GM18867 (cell line): Measurements from ENCODE around the gene HACD4.
"Not testable (repeated sequence)": the region's sequence is repeated elsewhere in the genome, so short reads cannot be mapped to it uniquely, and the experiment has no call there.

Experiments
- ATAC-seq: cut with Tn5 transposase; IDR thresholded peaks from one replicate; pipeline ENCODE4 v1.9.1; 2021; ENCODE audit warnings: mild to moderate bottlenecking, moderate library complexity; ENCODE audit not compliant: unreplicated experiment

The HACD4 gene

DNA sequence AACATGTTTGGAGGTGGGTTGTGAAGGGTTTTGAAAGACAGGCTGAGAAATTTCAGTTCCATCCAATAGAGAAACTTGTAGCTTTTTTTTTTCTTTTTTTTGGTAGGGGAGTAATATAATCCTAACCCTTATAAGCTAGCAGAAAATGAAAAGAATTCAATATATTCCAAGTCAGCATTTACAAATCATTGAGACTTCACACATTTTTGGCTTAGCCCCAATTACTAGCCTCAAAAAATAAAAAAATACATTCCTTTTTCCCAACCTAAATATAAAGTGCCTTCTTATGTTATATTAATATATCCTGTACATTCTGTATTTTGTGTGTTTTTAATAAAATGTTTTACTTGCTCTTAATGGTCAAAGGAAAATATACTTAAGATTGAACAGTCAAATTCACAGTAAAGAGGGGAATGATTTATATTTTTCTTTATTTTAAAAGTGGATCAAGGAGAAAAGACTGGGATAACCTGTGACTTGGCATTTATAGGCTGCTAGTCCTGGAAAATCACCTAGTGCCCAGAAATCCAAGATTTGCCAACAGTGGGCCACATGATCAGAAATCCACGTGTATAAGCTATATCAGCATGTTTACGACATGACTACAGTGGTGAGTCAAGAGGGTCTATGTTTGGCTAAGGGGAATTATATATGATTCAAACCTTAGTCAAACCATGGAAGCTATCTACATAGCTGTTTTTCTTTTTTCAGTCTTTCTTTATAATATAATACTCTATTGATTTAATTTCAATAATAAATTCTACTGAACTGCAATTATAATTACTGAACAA lies 14.5 kb downstream of the HACD4 start:
- no peak for ATAC-seq

DNA sequence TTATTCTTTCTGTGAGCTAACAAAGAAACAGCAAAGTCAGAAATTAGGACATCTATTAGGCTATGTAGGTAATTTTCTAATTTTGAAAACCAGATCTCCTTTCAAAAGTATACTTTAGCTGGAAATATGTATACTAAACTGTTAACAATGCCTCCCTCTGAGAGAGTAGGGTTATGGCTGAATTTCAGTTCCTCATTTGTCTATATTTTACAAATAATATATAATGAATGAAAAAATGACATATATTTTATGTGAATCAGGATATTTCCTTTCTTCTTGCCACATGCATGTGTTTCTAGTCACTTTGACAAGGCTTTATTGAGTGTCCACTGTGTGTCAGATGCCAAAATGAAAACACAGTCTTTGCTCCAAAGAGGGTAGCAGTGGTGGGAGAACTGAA lies 15.4 kb downstream of the HACD4 start:
- ATAC-seq: no peak

DNA sequence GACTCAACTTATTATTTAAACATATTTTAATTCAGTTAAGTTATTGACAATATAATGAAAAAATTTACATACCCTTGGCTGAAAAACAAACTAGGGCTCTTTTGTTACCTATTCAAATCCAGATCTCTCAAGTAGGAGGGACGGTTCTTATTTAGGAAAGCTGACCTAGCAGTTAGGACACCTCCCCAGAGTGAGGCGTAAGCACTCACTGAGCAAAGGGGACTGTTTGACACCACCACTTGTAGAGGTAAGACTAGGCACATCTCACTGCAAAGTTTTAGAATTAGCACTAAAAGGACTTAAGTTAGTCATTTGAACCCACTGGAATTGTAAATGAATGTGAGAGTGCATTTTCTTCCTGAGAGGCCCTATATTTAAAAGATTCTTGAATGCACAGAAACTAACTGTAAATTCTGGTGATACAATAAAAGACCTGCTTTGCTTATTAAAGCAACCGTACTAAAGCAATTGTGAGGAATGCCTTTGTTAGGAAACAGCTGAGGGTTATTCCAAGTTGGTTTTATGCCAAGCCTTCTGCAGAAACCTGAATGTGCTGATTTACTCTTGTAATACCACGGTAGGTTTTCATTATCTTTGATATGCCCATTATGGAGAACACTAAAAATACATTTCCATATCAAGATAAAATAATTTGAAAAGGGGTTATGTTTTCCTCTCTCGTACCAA lies 16.2 kb downstream of the HACD4 start:
- no peak for ATAC-seq

DNA sequence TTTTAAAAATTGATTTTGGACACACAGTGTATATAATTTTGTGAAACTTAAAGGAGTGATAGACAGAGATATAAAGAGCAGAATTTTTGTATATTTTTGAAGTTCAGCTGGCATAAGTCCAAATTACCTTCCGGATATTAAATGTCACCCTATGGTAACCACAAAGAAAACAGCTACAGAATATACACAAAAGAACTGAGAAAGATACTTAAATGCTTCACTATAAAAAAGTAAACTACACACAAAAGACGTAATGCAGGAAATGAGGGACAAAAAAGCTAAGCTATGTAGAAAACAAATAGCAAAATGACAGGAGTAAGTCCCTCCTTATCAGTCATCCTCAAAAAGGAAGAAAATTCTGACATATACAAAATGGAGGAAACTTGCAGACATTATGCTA lies 29.4 kb downstream of the HACD4 start:
- no peak for ATAC-seq

DNA sequence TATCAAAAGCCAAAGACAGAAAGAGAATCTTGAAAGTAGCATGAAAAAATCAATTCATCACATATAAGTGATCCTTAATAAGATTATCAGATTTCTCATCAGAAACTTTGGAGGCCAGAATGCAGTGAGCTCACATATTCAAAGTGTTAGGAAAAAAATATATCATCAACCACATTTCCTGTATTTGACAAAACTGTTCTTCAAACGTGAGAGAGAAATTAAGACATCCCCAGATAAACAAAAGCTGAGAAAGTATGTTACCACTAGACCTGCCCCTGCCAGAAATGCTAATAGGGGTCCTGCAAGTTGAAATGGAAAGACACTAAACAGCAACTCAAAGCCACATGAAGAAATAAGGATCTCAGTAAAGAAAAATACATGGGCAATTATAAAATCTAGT lies 29.9 kb downstream of the HACD4 start:
- no peak for ATAC-seq

DNA sequence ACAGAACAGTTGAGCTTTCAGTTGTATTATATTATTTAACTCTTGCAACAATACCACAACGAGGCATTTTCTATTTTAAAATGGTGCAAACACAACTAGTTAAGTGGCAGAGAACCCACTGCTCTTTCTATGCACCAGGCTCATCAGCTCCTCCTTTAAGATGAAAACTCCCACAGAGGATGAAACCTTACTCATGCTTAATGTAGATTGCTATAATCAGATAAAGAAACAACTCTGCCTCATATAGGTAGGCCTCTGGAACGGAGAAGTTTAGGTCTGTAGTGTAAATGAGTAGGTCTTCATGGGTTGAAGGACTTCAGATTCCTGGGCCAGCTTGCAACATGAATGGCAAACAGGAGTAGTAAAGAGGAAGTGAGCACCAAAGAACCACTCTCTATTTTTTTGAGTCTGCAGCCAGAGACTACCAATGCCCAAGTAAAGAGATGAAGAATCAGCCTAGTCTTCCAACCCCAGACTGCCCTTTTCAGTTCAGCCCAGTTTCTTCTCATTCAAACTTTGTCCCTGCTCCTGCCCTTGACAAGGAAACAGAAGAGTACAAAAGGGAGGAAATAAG lies 33.9 kb downstream of the HACD4 start:
- peak; percentile 75 for ATAC-seq

DNA sequence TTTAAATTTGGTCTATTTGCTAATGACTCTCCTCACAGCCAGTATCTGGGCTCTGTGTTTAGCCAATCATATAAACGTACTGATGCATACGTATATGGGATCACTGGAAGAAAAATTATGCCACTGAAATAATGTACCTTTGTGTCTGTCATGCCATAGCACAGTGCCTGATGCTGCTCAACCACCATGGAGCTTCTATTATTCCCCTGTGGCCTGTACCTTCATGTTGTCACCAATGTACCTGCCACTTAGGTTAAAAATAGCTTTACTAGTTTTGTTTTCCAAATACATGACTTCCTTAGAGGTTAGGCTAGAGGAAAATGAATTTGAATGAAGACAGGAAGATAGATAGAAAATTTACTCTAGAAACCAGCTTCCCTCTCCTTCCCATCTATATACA lies 34.6 kb downstream of the HACD4 start:
- ATAC-seq: peak; percentile 81

DNA sequence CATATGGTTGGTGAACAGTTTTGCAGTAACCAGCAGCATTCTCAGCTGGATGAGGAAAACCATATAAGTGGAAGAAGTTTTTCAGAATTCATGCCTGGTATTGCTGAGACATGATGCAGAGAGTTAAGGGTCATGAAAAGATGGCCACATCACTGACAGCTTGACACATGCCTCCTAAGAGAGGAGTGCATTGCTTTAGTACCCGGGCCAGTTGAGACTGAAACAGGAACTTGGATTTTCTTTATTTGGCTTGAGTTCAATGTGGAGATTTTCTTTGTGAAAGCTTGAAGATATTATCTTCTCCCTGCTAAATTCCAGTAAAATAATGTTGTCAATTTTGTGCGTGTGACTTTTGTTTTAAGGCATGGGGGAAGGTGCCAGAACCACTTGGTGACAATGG lies 35.8 kb downstream of the HACD4 start:
- ATAC-seq: no peak

DNA sequence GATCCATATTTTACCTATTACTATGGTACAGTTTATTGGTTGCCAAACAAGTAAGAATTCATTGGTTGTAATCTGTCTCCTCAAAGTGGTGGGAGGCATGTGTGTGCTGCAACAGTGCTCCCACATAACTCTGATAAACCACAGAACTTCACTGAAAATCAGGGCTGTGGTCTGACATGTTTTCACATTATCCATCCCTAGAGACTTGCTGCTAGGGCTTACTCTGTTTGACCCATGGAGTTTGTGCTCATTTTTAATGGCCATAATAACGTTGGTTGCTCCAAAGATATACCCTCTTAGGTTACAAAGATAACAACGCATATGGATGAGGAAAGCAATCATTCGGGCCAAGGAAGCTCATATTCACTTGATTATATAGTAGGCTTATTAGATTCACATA lies 37.0 kb downstream of the HACD4 start:
- ATAC-seq: no peak

DNA sequence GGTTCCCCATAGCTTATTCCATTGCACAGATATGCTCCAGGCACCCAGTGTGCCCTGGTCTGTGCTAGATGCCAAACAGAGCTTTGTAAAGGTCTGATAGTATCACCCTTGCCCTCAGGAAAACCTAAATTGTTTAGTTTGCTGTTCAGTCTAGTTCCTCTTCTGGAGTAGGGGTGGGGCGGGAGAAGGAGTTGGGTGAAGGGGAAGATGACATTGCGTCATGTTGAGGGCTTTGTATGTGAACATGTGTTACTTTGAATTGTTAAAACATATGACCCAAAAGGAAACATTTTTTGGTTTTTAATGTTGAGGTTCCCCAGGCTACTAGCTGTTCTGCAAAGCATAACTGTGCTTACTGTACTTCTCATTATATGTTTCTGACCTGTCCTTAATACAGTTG lies 40.6 kb downstream of the HACD4 start:
- no peak for ATAC-seq

DNA sequence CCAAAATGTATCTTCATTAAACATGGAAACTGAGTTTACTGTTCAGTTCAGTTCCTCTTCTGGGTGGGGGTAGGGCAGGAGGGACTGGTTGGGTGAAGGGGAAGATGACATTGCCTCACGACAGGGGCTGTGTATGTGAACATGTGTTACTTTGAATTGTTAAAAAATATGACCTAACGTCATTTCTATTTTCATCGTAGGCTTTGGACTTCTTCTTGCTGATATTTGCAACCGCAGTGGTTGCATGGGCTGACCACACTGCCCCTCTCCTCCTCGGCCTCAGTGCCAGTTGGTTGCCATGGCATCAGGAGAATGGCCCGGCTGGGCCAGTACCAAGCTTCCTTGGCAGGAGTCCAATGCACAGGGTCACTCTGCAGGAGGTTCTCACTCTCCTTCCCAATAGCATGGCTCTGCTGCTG lies 41.5 kb downstream of the HACD4 start:
- no peak for ATAC-seq

DNA sequence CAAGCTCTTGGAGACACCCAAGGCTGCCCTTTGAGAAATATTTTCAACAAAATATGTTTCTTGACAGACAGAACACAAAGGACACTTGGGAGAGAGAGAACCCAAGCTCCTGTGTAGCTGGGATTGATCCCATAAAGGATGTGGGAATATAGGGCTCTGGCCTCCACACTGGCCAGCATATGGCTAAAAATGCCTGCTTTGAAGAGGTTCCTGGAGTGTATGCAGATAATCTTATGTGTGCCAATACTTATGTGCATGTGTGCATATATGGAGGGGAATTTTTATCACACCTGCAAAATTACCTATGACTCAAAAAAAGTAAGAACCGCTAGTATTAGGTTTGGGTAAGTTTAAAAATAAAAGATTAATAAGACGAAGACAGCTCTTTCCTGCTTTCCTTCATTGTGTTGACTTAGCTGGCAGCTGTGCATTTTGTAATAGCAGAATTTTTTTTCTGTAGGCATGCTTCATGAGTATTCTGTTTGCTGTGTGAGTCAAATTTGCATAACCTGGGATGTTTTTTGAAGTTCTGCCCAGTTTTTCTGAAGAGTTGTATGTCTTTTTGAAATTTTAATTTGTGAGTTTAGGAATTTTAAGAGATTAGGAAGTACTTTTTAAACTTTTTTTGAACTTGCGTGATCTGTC lies 42.6 kb downstream of the HACD4 start:
- ATAC-seq: no peak

DNA sequence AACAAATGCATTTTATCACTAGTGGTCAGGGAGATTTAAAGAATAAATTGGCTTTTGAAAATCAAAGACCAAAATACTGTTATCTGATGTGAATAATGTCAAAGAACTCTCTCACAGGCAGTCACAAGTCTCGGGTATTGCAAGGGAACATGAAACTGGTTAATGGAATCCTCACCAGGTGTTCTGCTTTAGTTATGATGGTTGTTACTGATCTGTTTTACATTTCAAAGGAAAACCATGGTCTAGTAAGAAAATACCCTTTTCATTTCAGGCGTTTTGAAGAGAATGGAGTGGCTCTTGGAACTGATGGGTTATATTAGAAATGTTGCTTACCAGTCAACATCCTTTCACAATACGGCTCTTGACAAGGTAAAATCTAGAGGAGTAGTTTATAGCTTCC lies 43.4 kb downstream of the HACD4 start:
- ATAC-seq: no peak

DNA sequence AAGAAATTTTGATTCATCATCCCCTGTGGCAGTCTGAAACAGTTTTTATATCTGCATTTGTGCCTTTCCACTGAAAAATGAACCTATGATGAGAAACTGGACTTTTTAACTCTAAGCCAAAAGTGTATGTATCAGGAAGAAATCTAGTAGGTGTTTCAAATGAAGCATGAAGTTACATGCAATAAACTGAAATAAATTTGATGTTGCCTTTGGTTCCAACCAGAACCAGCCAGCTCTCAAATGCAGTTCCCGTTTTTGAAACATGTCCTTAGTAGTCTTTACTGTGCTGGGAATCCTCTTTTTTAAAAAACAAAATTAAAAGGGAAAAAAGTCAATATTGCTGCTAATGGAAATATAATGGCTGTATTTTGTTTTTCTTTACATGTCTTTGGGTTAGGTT lies 43.9 kb downstream of the HACD4 start:
- no peak for ATAC-seq

DNA sequence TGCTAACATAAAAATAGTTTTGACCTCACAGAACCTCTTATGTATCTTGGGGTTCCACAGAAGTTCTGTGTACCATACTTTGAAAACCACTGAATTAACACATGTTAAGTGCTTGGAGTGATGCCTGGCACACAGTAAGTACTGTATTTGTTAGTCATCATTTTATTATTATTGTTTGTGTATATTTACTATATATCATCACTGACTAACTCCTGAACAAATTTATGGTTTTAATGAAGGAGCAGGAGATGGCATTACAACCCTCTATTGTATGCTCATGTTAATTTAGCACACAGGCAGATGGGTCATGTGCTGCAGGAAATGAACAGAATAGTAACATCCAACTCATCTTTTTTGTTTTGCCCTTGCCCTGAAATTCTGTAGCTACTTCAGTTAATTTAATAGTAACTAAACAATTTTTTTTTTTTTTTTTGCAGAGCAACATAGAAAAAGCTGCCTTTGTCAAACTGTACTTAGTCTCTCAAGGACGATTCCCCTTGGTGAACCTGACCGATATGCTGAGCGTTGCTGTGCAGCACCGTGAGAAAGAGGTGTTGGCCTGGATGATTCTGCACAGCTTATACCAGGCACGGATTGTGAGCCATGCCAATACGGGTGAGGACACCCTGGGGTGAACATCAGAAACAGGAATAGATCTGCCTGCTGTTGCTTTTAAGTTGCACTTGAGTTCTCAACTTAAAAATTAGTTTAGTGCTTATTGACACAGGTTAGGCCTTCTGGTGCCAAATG lies 45.4 kb downstream of the HACD4 start:
- no peak for ATAC-seq

DNA sequence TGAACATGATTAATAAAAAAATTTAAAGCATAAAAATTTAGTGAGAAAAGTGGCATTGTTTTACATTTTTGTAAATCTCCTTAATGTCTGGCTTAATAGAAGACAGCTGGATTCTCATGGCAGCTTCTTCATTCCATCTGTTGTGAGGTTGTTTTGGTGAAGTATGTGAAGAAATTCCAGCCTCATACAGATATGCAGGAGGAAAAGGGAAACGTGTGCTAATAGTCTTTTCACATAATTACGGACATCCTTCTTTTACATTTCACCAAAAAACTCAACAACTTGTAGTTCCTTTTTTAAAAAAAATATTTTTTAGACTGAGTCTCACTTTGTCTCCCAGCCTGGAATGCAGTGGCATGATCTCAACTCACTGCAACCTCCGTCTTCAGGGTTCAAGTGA lies 46.9 kb downstream of the HACD4 start:
- no peak for ATAC-seq

DNA sequence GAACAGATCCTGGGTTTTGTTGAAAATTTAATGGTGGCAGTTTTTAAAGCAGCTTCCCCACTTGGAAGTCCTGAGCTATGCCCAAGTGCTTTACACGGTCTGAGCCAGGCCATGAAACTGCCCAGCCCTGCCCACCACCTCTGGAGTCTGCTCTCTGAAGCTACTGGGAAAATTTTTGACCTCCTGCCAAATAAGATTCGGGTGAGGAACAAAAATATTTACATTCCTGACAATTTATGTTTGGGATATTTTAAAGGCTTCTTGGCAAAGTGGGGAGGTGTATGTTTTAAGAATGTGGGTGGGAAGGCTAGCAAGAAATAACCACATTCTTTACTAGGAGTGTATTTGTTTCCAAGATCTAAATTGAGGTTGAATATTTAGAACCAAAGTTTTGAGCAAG lies 50.0 kb downstream of the HACD4 start:
- no peak for ATAC-seq

DNA sequence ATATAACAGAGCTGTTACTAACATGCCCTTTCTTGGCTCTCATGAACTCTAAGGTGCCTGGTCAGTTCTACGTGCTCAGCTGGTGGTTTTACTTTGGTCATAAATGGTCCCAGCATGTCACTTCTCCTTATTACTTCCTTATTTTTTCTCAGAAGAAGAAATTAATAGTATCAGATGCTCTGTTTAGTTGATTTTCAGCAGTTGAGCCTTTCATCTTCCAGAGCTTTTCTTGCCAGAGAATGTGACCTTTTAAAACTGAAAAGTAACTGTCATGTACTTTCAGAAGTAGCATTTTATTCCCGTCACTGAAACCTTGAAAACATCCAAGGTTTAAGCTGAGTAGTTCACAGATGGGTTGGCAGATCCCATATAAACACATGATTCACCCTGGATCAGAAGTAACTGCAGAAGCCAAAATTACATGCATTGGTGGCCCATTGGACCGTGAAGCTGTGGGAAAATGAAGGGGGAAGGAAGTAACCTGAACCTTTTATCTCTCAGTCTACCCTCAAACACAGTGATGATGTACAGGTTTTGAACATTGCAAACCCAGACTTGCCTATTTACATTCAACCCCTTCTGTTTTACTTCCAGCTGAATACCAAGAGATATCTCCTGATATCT lies 50.5 kb downstream of the HACD4 start:
- ATAC-seq: peak; percentile 70

DNA sequence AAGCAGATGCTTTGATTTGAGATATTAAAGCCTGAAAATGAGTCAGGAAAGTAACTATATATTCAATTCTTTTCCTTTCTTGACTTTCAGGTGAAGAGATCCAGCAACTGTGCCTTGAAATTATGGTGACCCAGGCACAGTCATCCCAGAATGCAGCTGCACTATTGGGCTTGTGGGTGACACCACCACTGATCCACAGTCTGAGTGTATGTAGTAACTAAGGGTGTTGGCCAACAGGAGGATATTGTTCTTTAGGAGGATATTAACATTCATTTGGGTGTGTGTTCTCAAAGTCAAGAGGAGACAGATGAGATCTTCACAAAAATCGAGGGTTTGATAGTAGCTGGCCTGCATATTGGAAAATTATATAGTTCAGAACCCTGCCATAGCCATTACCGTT lies 53.2 kb downstream of the HACD4 start:
- no peak for ATAC-seq

DNA sequence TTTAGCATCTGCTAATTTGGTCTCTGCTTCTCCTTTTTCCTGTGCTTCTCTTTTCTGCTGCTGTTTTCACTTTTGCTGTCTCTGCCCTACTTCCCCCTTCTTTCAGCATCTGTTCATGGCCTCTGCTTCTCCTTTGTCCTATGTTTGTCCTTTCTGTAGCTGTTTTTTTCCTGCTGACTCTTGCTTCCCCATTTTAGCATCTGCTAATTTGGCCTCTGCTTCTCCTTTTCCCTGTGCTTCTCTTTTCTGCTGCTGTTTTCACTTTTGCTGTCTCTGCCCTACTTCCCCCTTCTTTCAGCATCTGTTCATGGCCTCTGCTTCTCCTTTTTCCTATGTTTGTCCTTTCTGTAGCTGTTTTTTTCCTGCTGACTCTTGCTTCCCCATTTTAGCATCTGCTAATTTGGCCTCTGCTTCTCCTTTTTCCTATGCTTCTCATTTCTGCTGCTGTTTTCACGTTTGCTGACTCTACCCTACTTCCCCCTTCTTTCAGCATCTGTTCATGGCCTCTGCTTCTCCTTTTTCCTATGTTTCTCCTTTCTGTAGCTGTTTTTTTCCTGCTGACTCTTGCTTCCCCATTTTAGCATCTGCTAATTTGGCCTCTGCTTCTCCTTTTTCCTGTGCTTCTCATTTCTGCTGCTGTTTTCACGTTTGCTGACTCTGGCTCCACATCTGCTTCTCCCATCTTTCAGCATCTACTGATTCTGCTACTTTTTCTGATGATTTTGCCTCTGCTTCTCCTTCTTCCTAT lies 57.1 kb downstream of the HACD4 start:
- not testable (repeated sequence) for ATAC-seq
